Hematopoietic multipotent progenitor cell treated with erythropoietin and hydrocortisone succinate and interleukin-3 and kit ligand, for 17 days (in vitro differentiated cells): ENCODE results near the gene LRCH3.
"Not testable (repeated sequence)": the region's sequence is repeated elsewhere in the genome, so short reads cannot be mapped to it uniquely, and the experiment has no call there.

Experiments
- DNase-seq: peaks from one replicate; pipeline ENCODE4 v3.0.0-alpha.2; 2015; ENCODE audit warnings: low spot score

LRCH3 gene

GRCh38 chr3:197836244-197836643, 45.2 kb downstream of the LRCH3 start:
- no peak for DNase-seq

- DNase-seq: no peak
These were observed 46.2 kb downstream of the LRCH3 start for GRCh38 chr3:197837282-197837681.

GRCh38 chr3:197841789-197842188, 50.7 kb downstream of the LRCH3 start:
- DNase-seq: no peak

- no peak for DNase-seq
These were observed 55.4 kb downstream of the LRCH3 start for GRCh38 chr3:197846491-197846890.

GRCh38 chr3:197847866-197848401, 56.9 kb downstream of the LRCH3 start:
- no peak for DNase-seq

- DNase-seq: no peak
These were observed 63.7 kb downstream of the LRCH3 start for GRCh38 chr3:197854596-197855343.

GRCh38 chr3:197855571-197855970, 64.5 kb downstream of the LRCH3 start:
- DNase-seq: no peak

GRCh38 chr3:197856199-197856816, 65.3 kb downstream of the LRCH3 start:
- no peak for DNase-seq

- DNase-seq: no peak
These were observed 67.1 kb downstream of the LRCH3 start for GRCh38 chr3:197858133-197858532.

GRCh38 chr3:197858598-197858997, 67.5 kb downstream of the LRCH3 start:
- no peak for DNase-seq

GRCh38 chr3:197866035-197866434, 75.0 kb downstream of the LRCH3 start:
- DNase-seq: no peak

- DNase-seq: no peak
These were observed 82.3 kb downstream of the LRCH3 start for GRCh38 chr3:197873329-197873728.

GRCh38 chr3:197874064-197874463, 83.0 kb downstream of the LRCH3 start:
- no peak for DNase-seq

GRCh38 chr3:197874653-197875052, 83.6 kb downstream of the LRCH3 start:
- DNase-seq: no peak

- DNase-seq: no peak
These were observed 86.8 kb downstream of the LRCH3 start for GRCh38 chr3:197877902-197878301.

GRCh38 chr3:197878427-197878826, 87.4 kb downstream of the LRCH3 start:
- no peak for DNase-seq

GRCh38 chr3:197880491-197881269, 89.6 kb downstream of the LRCH3 start:
- no peak for DNase-seq

- DNase-seq: no peak
These were observed 90.4 kb downstream of the LRCH3 start for GRCh38 chr3:197881270-197881969.

- no peak for DNase-seq
These were observed 90.9 kb downstream of the LRCH3 start for GRCh38 chr3:197881970-197882338.

GRCh38 chr3:197882586-197882985, 91.5 kb downstream of the LRCH3 start:
- DNase-seq: no peak

- DNase-seq: no peak
These were observed 92.5 kb downstream of the LRCH3 start for GRCh38 chr3:197883541-197883940.

GRCh38 chr3:197884330-197884729, 93.3 kb downstream of the LRCH3 start:
- DNase-seq: not testable (repeated sequence)
